ENCODE data around the gene GRID2.

The GRID2 gene

DNA sequence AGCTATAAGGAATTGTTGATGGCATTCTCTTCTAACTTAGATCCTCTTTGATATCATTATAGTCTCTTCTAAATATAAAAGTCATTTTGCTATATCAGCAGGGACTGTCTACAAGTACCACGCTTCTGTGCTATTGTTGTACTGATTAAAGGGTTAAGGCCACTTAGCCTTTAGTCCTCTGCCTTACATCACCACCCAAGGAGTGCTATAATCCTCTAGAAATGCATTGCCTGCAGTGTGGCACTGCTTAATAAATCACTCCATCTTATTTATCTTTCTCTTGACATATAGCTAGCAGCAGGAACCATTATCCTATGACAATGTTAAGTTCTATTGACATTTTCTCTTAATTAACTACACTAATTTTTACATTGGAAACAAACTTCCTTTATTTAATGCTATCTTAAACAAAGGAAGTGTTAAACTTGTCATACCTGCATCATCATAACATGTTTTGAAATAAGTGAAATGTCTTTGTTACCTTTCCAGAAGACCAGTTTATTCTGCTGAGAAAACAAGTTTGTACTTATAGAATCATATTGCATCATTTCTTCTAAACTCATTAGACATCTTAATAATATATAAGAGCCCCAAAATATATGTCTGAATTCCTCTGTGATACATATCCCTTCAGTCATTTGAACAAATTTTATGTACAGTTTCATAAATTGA, 1163.9 kb downstream of the GRID2 start:
- no peak for DNase-seq (ENCODE audit: low read depth in 4 of 4, low spot score in 1 of 4)

DNA sequence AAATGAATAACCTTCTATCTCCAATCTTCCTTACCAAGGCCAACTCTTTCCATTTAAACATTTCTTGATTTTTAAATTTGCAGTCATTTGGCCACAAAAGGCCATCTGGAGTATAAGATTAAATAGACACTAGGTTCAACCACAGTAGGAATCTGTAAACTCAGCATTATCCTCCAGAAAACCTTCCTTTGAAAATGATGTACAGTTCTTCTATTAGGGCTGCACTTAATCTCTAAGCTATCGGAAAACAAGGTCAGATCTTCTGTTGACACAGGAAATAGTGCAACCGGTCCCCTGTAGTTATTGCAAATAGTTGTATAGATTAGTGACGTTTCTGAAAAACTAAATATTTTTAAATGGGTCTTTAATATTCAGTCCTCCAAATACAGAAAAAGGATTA, 1165.8 kb downstream of the GRID2 start:
- no peak for DNase-seq (ENCODE audit: low read depth in 4 of 4, low spot score in 1 of 4)

DNA sequence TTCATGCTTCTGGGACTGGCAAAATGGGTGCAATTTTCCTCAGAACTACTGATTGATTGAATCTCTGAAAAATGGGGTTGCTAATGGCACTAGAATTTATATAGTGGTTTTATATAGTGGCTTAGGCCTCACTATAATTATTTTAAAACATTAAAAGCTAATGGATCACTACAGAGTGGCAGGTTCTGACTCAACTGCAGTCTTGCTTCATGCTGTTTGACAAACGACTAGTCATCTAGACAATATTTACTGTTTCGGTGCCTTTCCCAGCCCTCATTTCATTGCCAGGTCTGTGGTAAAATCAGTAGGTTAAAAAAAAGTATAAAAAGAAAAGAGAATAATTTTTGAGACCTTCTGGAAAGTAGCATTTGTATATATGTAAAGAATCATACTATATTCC, 1172.0 kb downstream of the GRID2 start:
- DNase-seq (ENCODE audit: low read depth in 4 of 4, low spot score in 1 of 4): no peak

DNA sequence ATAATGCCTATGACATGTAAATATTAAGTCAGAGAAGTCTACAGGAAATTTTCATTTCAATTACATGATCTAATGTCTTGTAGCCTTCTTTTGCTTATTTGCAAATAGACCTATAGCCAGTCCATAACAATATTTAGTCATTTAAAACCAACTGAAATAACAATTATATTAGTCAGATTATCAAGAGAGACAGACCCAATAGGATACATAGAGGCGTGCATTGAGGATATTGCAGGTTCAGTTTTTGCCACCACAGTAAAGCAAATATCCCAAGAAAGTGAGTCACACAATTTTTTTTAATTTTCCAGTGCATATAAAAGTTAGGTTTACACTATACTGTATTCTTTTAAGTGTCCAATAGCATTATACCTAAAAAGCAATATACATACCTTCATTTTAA, 1175.0 kb downstream of the GRID2 start:
- DNase-seq (ENCODE audit: low read depth in 4 of 4, low spot score in 1 of 4): no peak

DNA sequence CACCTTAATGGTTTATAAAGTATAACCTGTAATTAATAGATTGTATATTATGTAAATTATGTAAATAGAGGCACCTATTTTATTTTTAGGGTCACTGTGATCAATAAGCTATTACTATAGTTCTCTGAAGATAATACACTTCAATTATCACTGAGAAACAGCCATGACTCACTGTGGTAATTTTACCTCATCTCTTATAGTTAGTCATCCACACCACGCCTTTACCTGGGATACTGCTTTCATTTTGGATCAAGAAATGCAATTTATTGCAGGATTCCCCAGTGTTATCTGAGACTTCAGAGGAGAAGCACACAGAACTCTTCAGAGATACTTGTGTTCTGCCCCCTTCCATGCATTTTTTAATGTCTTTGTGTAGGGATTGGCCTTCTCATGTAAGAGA, 1176.7 kb downstream of the GRID2 start:
- no peak for DNase-seq (ENCODE audit: low read depth in 4 of 4, low spot score in 1 of 4)

GRCh38 chr4:93495346-93495745, 1191.6 kb downstream of the GRID2 start:
- no peak for DNase-seq (ENCODE audit: low read depth in 4 of 4, low spot score in 1 of 4)

DNA sequence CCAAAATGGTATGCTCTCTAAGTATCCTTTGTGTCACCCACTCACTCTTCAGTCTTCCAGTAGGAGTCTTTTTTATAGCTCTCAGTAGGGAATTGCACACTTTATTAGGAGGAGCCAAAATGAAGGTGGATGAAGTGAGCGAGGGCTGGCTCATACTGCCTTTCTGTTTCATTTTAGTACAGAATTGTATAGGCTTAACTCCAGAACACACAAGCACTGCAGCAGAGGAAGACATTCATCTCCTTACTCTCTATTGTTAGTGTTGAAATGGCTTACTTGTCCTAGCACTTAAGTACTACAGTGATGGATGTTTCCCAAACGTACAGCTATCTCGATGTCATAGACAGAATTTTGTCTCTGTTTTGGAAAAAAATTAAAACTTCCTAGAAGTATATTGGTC, 1197.5 kb downstream of the GRID2 start:
- DNase-seq (ENCODE audit: low read depth in 4 of 4, low spot score in 1 of 4): no peak

DNA sequence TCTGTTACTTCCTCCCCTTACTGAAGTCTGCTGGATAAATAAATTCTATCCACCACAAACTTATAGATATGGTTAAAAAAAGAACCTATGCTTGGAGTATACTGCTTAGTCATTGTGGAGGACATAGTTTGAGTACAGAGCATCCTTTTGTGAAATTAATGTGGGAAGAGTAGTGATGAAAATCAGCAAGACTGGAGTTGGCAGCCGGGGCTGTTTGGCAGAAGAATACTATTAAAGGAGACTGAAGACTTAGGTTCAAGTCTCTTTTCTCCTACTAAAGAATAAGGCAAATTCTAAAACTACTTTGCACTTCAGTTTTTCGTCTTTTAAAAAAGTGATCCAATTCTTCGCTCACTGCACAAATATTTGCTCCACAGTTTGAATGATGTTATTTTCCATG, 1198.2 kb downstream of the GRID2 start:
- DNase-seq (ENCODE audit: low read depth in 4 of 4, low spot score in 1 of 4): no peak

DNA sequence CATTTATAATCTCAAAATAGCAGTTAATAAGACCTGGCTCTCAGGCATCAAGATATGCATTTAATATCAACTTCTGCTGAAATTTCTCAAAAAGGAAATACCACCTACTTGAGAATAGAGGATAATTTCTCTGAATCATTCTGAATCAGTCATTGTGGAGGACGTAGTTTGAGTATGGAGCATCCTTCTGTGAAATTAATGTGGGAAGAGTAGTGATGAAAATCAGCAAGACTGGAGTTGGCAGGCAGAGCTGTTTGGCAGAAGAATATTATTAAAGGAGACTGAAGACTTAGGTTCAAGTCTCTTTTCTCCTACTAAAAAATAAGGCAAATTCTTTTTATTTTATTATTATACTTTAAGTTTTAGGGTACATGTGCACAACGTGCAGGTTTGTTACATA, 1199.2 kb downstream of the GRID2 start:
- no peak for DNase-seq (ENCODE audit: low read depth in 4 of 4, low spot score in 1 of 4)

DNA sequence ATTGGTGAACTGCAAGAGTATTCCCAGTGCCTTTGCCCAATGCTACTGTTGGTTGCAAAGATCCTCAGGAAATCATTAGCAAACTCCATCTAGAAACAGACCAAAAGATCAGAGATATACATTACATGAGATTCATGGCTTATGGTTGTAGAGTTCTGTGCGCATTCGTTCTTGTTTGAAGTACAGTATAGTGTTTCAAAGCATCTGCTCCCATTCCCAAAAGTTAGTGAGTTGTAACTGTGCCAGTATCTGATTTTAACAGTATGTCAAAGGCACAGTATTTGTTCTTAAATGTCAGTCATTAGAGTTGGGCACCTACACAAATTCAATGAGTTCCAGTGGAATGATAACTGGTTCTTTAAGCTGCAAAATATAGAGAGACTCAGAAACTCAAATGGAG, 1210.1 kb downstream of the GRID2 start:
- no peak for DNase-seq (ENCODE audit: low read depth in 4 of 4, low spot score in 1 of 4)

- no peak for DNase-seq (ENCODE audit: low read depth in 4 of 4, low spot score in 1 of 4)
Observed at GRCh38 chr4:93515208-93515607, 1211.4 kb downstream of the GRID2 start.

- DNase-seq (ENCODE audit: low read depth in 4 of 4, low spot score in 1 of 4): no peak
Observed at GRCh38 chr4:93529692-93530372, 1226.1 kb downstream of the GRID2 start.

- DNase-seq (ENCODE audit: low read depth in 4 of 4, low spot score in 1 of 4): no peak
Observed at GRCh38 chr4:93532234-93532633, 1228.5 kb downstream of the GRID2 start.

DNA sequence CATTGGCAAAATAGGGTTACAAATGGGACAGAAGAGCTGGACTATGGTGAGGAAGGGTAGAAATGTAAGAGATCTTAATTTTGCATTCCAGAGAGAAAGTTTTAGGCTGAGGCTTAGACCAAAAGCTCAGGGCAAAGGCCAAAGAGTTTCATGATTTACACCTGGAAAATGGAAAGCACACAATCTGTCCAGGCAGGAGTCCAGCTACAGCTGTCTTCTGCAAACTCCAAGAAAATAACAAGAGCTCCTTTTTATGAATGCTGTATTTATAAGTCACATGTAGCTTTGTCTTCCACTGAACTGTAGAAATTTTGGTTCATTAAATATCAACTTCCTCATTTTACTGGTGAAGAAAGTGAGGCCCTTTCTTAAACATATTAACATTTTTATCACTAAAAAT, 1236.8 kb downstream of the GRID2 start:
- DNase-seq (ENCODE audit: low read depth in 4 of 4, low spot score in 1 of 4): no peak

GRCh38 chr4:93561842-93562241, 1258.1 kb downstream of the GRID2 start:
- no peak for DNase-seq (ENCODE audit: low read depth in 4 of 4, low spot score in 1 of 4)

- DNase-seq (ENCODE audit: low read depth in 4 of 4, low spot score in 1 of 4): no peak
Observed at GRCh38 chr4:93568758-93569157, 1265.0 kb downstream of the GRID2 start.

- DNase-seq (ENCODE audit: low read depth in 4 of 4, low spot score in 1 of 4): no peak
Observed at GRCh38 chr4:93573285-93573684, 1269.5 kb downstream of the GRID2 start.

- DNase-seq (ENCODE audit: low read depth in 4 of 4, low spot score in 1 of 4): no peak
Observed at GRCh38 chr4:93578942-93579341, 1275.2 kb downstream of the GRID2 start.

DNA sequence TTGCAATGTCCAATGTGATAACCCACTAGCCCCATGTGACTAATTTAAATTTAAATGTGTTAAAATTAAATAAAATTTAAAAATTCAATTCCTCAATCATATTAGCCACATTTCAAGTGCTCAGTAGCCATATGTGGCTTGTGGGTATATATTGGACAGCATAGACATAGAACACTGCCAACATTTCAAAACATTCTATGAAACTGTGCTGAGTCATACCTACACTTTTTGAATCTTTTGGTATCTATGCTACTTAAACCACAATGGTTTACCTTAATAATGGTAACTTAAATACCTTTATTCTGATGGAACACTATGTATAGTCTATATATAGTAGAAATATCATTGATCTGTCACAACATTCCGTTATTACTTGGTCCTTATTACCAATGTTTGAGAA, 1301.4 kb downstream of the GRID2 start:
- DNase-seq (ENCODE audit: low read depth in 4 of 4, low spot score in 1 of 4): no peak

GRCh38 chr4:93617606-93618005, 1313.8 kb downstream of the GRID2 start:
- no peak for DNase-seq (ENCODE audit: low read depth in 4 of 4, low spot score in 1 of 4)

GRCh38 chr4:93633721-93634120, 1330.0 kb downstream of the GRID2 start:
- DNase-seq (ENCODE audit: low read depth in 4 of 4, low spot score in 1 of 4): no peak

- DNase-seq (ENCODE audit: low read depth in 4 of 4, low spot score in 1 of 4): no peak
Observed at GRCh38 chr4:93635943-93636342, 1332.2 kb downstream of the GRID2 start.

GRCh38 chr4:93645120-93645519, 1341.4 kb downstream of the GRID2 start:
- no peak for DNase-seq (ENCODE audit: low read depth in 4 of 4, low spot score in 1 of 4)

Measured in stimulated activated CD4-positive, alpha-beta T cell treated with anti-CD3 and anti-CD28 coated beads, Interleukin-1b, Interleukin-23, amount 100 ng/mL, for 24 hours (primary cell).